Hepatic stellate cell (primary cell): ENCODE data around the gene DDA1.
A peak's percentile ranks its signal among the peaks of the same experiment; 100 is the strongest.
"Not testable (repeated sequence)": the region's sequence is repeated elsewhere in the genome, so short reads cannot be mapped to it uniquely, and the experiment has no call there.

Source experiments
- DNase-seq: peaks from one replicate; pipeline ENCODE4 v3.0.0; 2011; ENCODE audit warnings: low spot score

DDA1 gene

GRCh38 chr19:17309198-17309964 lies at the start of gene DDA1:
Gene DDA1 (plus strand): TSS chr19:17309563. CDS start chr19:17309655, 92 bp downstream.
- peak; percentile 100 for DNase-seq

GRCh38 chr19:17259934-17260333 lies 49.4 kb upstream of the DDA1 start:
- DNase-seq = no peak

- peak; percentile 90 for DNase-seq
Observed at GRCh38 chr19:17260842-17261325, 48.5 kb upstream of the DDA1 start.

- no peak for DNase-seq
Observed at GRCh38 chr19:17262557-17262956, 46.8 kb upstream of the DDA1 start.

GRCh38 chr19:17263712-17264640 lies 45.4 kb upstream of the DDA1 start:
- no peak for DNase-seq

GRCh38 chr19:17264641-17264979 lies 44.8 kb upstream of the DDA1 start, which contains the start of gene USHBP1:
Gene USHBP1 (minus strand): TSS chr19:17264745. CDS start chr19:17264299, 446 bp downstream.
- DNase-seq = no peak

GRCh38 chr19:17266026-17266425 lies 43.3 kb upstream of the DDA1 start:
- DNase-seq = no peak

GRCh38 chr19:17266589-17266974 lies 42.8 kb upstream of the DDA1 start:
- DNase-seq = no peak

GRCh38 chr19:17266975-17267788 lies 42.2 kb upstream of the DDA1 start, which contains the start of gene BABAM1:
Gene BABAM1 (plus strand): TSS chr19:17267443. CDS start chr19:17268807, 1,364 bp downstream.
- peak; percentile 100 for DNase-seq

GRCh38 chr19:17268754-17269153 lies 40.6 kb upstream of the DDA1 start:
- no peak for DNase-seq

- not testable (repeated sequence) for DNase-seq
Observed at GRCh38 chr19:17274892-17275291, 34.5 kb upstream of the DDA1 start.

GRCh38 chr19:17275441-17276175 lies 33.8 kb upstream of the DDA1 start:
- no peak for DNase-seq

GRCh38 chr19:17279436-17279835 lies 29.9 kb upstream of the DDA1 start:
- DNase-seq = no peak

- DNase-seq = peak; percentile 74
Observed at GRCh38 chr19:17281391-17282304, 27.7 kb upstream of the DDA1 start, which contains the start of gene ANKLE1. Gene ANKLE1 (plus strand): TSS chr19:17281901. CDS start chr19:17281921, 20 bp downstream.

- DNase-seq = peak; percentile 87
Observed at GRCh38 chr19:17282488-17283125, 26.8 kb upstream of the DDA1 start.

- DNase-seq = no peak
Observed at GRCh38 chr19:17283504-17283996, 25.8 kb upstream of the DDA1 start.

- DNase-seq = no peak
Observed at GRCh38 chr19:17285415-17286135, 23.8 kb upstream of the DDA1 start.

GRCh38 chr19:17286263-17286662 lies 23.1 kb upstream of the DDA1 start:
- no peak for DNase-seq

- no peak for DNase-seq
Observed at GRCh38 chr19:17286752-17287151, 22.6 kb upstream of the DDA1 start.
